SH-SY5Y (cell line): ENCODE measurements around the gene CENPE.

Experiments used
- GATA2 ChIP-seq: IDR thresholded peaks from 2 replicates; pipeline ENCODE4 v1.6.1; 2011; ENCODE audit warnings: mild to moderate bottlenecking, low read depth, low read length
- GATA3 ChIP-seq: IDR thresholded peaks from 2 replicates; pipeline ENCODE4 v1.6.1; 2011; ENCODE audit warnings: low read depth, mild to moderate bottlenecking, low read length, moderate library complexity

Gene CENPE

DNA sequence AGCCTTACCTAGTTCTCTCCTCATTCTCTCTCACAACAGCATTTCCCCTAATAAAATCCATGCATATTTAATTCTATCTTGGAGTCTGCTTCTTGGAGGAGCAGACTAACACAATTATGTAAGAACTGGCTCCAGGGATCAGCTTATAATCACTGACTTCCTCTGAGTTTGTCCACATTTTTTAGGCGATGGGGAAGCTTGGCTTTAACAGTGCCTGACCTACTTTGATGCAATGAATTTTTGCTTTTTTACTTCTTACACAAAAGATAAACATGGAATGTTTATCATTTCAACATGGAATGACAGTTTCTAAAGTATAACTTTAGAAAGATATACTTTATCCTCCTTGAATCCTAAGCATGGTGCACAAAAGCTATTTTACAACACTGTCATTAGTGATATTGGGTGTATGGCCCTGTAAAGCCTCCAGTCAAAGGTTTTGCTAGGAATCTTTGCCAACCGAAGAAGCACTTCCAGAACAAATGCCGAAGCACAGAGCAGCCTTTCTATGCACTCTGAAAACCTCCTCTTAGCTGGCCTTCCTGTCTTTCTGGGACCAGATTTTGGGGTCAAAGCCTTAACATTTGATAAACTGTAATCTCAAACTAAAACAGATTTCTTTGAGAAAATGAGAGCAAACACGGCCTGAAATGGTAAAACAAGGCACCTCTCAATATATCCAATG, 99.2 kb downstream of the CENPE start:
- TF ChIP-seq GATA2 (no peak), GATA3 (no peak)

DNA sequence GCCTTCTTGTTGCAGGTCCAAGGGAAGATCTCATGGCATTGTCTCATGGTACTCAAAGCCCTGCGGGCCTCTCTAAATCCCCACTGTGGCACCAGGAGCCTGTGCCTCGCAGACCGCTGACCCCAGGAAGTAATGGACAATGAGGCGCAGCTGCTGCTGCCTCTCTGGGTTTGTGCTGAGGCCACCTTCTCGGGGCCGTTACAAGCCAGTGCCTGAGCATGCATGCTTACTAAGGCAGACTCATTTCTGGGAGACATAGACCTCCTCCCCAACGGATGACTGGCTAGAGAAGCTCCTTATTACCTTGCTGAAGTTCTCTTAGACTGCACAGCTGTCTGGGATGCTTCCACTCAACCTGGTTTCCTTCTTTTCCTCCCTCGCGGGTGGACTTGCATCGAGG, 99.8 kb downstream of the CENPE start:
- TF ChIP-seq GATA3 (no peak), GATA2 (no peak)

DNA sequence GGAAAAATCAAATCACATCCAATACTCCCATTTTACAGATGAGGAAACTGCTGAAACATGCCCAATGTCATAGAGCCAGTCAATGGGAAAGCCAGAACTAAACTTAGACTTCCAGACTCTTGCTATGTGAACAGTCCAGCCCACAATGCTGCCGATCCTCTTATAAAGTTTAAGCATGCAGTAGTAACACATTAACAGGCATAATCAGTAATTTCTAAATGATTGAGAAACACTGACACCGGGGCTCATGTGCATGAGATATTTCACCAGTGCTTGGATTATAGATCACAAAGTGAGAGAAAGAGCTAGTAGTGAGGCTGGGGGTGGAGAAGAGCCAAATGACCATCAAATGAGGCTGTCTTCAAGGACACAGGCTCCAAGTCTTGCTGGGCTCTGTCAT, 101.0 kb downstream of the CENPE start:
- no peak for TF ChIP-seq GATA2
- no peak for TF ChIP-seq GATA3

DNA sequence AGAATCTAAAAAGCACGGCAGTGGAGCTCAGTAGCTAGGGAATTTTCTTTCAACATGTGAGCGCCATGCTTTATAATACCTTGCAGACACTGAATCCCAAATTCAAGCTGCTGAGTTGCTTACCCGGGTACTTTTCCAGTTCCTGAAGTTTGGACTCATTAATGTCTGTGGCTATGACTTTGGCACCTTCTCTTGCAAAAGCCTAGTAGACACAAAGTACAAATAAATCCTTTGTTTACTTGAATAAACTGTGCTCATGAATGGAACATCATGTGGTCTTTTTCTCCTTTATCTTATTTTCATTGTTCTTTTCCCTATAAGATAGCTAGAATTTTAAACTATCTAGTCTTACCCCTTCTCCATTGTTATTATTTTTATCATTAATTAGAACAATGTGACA, 103.1 kb downstream of the CENPE start:
- TF ChIP-seq GATA2 (no peak), GATA3 (no peak)

DNA sequence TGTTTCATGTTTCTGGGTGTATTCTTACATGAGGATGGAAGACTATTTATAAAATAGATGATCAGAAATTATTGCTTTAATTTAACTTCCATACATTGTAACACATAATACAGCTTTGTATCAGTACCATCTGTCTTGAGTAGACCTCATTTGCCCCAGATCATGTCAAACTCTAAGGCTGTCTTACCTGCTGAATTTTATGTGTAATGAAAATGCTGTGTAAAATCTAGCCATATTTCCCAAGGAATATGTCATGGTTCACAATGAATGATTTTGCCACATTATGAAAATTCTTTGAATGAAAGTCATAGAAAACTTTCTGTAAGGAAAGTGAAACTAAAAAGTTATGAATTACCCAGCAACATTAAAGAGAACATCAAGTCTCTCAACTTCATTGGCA, 105.9 kb downstream of the CENPE start:
- TF ChIP-seq GATA3 (no peak), GATA2 (no peak)

DNA sequence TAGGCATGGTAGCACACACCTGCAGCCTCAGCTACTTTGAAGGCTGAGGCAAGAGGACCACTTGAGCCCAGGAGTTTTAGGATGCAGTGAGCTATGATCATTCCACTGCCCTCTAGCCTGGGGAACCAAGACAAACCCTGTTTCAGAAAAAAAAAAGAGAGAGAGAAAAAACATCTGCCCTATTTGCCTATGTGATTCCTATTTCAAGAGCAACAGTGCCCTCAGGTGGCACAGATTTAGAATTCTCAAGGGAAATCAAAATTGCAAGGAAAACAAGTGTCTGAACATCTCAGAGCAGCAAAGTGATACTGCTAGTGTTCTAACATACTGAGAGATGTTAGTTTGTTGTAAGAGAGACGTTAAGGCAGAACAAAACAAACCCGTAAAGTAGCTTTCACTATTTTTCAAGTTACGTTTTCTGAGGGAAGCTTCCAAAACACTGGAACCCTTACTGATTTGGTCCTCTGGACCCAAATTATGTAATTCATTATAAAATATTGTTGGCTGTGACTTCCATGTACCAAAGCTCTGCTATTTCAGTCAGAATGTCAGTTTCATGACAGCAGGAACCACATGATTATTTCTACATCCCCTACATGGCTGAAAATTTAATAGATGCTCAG, 106.4 kb downstream of the CENPE start:
- TF ChIP-seq GATA3: no peak
- TF ChIP-seq GATA2: no peak

DNA sequence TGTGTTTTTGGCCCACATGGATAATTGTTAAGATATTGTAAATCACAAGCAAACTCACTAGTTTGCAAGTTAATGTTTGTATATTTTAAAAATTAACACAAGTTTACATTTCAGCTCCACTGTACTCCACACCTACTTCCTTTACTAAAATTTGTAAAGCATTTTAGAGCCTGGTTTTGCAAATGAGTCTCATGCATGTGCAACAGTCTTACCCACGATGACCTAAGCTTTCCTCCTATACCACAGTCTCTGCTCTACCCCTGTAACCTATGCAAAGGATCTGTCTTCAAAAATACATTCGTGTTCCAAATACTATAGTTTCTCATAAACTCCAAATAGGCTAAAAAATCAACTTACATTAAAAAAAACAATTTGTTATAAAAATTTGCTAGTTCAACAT, 108.7 kb downstream of the CENPE start:
- TF ChIP-seq GATA3 (no peak), GATA2 (no peak)

DNA sequence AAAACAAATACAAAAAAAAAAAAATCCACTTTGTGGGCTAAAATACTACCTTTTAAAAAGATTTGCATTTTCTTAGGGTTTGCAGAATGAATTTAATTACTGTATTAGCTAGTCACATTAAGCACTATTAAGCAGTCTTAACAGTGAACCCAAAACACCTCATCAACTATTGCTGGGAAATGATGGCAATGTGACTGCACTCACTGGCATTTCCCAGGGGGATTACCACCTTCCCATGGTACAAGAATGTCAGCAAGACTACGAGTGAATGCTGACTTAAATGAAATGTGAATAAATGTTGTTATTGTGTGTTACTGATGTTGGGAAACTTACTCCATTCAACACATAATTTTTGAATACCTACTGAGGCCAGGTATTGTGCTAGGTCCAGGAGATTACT, 111.6 kb downstream of the CENPE start:
- no peak for TF ChIP-seq GATA2
- no peak for TF ChIP-seq GATA3

DNA sequence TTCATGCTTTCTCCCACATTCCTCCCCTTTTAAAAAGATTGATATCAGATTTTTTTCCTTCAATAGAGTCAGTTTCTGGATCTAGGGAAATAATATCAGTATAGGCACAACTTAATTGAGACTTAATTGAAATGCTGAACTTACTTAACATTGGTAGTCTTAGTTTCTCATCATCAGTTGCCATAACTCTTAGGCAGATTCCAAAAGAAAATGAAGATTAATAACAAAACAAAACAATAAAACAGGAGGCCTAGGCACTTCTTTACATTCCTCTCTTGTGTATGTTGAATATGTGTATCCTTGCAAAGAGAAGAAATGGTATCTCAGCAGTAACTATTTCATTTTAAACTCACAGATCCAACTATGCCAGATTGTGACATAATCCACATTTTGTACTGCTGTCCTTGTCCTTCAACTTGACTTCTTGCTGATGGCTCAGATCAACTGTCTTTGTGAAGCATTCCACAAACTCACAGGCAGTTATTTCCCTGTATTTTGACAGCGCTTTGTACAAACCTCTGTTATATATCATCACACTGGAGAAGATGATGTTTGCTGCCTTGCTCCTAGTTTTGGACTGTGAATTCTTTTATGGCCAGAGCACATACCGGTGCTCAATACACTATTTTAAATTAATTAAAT, 112.5 kb downstream of the CENPE start:
- TF ChIP-seq GATA2: no peak
- no peak for TF ChIP-seq GATA3

DNA sequence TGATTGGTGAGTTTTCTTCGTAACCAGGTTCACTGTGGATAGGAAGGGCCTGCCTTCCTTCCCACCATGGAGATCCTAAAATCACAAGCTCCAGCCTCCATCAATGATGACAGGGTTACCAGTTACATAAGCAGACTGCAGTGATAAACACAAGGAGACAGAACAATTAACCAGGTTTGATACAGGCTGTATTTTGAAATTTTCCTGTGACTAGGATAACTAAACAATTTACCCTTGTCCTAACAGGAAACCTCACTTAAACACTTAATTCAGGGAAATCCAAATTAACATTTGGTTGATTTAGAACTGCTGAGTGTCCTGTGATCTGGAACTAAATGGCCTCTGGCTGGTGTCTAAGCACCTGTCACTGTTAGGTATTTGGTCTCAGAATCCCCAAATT, 118.5 kb downstream of the CENPE start:
- no peak for TF ChIP-seq GATA3
- TF ChIP-seq GATA2: no peak

DNA sequence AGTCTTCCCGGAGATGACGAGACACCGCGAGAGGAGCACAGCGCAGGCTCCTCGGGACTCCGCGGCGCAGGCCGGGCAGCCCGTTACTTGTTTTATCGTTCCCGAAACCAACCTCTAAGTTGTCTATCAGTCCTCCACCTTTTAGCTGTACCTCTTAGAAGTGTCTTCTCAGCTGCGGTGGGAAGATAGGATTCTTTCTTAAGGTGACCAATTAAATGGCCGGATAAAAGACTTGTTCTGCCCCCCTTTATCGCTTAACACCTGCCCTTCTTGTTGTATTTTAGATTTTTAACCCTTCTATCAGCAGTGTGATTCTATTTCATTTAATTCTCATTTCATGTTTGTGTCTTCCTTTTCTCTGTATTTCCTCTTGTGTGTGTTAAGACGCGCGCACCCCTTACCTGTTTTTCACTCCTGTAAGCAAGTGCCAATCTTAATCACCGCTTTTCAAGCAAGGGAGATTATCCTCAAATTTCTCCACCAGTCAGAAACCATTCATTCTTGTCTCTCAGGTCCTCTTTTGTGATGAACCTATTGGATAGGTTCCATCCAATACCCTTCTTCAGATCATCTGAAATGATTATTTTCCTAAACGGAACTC, 121.3 kb downstream of the CENPE start, which contains the start of gene SLC9B2:
Gene SLC9B2 (minus strand): TSS at position 15 of the 601 bp plus-strand sequence. CDS start 9,211 bp downstream, outside the sequence.
- no peak for TF ChIP-seq GATA2
- no peak for TF ChIP-seq GATA3

DNA sequence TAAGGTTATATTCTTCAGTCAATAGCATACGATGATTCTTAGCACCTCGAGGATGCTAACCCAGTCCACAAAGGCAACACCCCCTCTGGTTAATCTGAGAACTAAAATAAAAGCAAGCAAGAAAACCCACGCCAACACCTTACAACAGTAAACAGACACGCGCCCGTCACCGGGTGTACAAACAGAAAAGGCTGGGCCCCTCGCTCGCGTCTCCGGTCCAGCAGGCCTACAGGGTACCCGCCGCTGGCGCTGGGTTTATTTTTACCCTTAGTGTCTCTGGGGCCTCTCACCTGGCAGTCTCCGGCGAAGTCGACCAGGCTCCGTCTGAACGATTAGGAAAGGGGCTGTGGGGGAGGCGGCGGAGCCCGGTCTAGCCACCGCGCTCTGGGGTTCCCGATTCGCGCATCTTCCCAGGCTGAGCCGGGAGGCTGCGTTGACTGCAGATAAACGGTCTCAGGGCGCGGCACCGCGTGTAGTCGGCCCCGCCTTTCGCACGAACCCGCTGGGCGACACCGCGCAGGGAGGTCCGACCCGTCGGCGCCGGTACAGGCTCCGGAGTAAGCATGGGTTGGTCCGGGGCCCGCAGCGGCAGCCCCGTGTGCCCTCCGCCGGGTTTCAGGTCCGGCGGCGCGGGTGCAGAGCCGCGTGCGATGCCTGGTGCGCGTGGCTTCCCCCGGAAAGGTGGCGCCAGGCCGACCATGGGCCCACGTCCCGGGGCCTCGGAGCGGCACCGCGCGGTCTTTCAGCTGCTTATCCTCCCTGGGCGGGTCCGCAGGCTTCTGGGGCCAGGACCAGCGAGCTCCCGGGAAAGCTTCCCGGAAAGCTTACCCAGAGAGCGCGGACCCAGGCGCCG, 122.0 kb downstream of the CENPE start:
- TF ChIP-seq GATA2: peak; percentile 23; the same call in 1 of the 2 replicates
- TF ChIP-seq GATA3: no peak

DNA sequence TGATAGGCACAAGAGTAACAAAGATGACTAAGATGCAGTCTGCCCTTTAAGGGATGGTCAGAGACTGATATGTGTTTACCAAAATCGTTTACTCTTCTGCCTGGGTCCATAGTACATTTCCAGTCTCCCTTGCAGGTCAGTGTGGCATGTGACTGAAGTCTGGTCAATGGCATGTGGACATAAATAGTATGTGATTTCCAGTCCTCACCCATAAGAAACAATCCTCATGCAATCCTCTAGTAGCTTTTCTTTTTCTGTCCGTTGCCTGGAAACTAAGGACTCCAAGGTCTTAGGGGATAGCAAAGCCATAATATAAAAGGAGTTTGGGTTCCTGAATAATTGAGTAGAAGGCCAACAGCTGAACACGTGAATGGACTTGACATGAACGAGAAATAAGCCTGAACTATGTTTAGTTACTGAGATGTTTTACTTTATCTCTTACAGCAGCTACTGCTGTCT, 122.7 kb downstream of the CENPE start:
- TF ChIP-seq GATA2 (no peak), GATA3 (no peak)
